Measurements from ENCODE around the gene HDDC2. TPM values are rescaled to one million over a fixed set of nuclear protein-coding genes. Genes with fewer than 3 reads are reported as not detected.

HDDC2 gene
- total RNA-seq, 1 experiment from 2014 or later, result 55.2 TPM

- TF ChIP-seq EZH2 (IDR thresholded peaks at IDR 0.05; ENCODE audit: low read depth) (no peak), CTCF (conservative IDR thresholded peaks at IDR 0.05) (no peak)
- H3K4me1 ChIP-seq (replicated peaks; ENCODE audit: insufficient read depth), result 0 out of 2 replicates have a peak, but pooled peaks cover under 1% of the 10 kb centered on the region
- H3K27me3 ChIP-seq (ENCODE audit: insufficient read depth, low read depth), result no peaks in the 10 kb centered on the region
- H2AFZ ChIP-seq, result no peak overlapping the region
- ChIA-PET CTCF (no interaction called here), POLR2A (ENCODE audit: unreplicated experiment) (no interaction called here)
- H3K9me2 ChIP-seq (ENCODE audit: insufficient read depth), result no peaks in the 10 kb centered on the region
- BruUV-seq (replicated peaks), result no TSS peak
- H4K20me1 ChIP-seq (ENCODE audit: insufficient read depth), result no peaks in the 10 kb centered on the region
- no peak for DNase-seq
- no peaks in the 10 kb centered on the region for H3K9me3 ChIP-seq (ENCODE audit: insufficient read depth, low read depth)
- peaks cover 12% of the 10 kb centered on the region; the same call in 1 of the 2 replicates for H3K79me2 ChIP-seq (ENCODE audit: low read depth)
- 0 out of 2 replicates have a peak, but pooled peaks cover under 1% of the 10 kb centered on the region for H3F3A ChIP-seq (ENCODE audit: insufficient read depth, low read depth)
- no peak overlapping the region for H3K27ac ChIP-seq
- intact Hi-C loops (cut with micrococcal nuclease; ENCODE audit: unreplicated experiment), result no loop called here
- H3K4me2 ChIP-seq, result no peak overlapping the region
- H3K36me3 ChIP-seq (ENCODE audit: low read depth), result peaks cover 33% of the 10 kb centered on the region
- H3K4me3 ChIP-seq, result no peak overlapping the region
These were observed 21.8 kb downstream of the HDDC2 start for GRCh38 chr6:125279961-125280360.

DNA sequence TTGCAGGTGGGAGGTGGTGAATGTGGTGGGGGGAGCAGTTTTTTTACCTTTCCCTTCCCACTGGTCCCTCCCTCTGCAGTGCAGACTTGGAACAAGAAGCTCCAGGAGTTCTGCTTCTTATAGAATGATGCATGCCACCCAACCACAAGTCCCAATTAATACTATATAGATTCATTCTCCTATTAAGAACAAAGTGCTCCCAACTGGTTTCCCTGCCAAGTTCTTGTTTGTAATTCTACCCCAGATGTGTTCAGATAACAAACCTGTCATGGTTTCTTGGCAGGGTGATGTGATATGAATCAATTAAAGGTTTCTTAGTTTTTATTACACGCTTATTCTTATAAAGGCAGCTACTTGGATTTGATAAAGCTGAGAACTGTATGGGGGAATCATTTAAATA lies 23.9 kb downstream of the HDDC2 start:
- BruUV-seq (replicated peaks), result no TSS peak
- POLR2A ChIA-PET (ENCODE audit: unreplicated experiment), result interaction anchor here (0.6 kb wide), 1 partner anchor 1754 kb away, joined by 9 read pairs; no protein-coding TSS in a partner anchor

GRCh38 chr6:125275779-125276178 lies 26.0 kb downstream of the HDDC2 start:
- ChIA-PET CTCF (no interaction called here), POLR2A (ENCODE audit: unreplicated experiment) (no interaction called here)
- no TSS peak for BruUV-seq (replicated peaks)
- DNase-seq, result no peak
- Histone ChIP-seq H3K9me3 (ENCODE audit: insufficient read depth, low read depth) (no peaks in the 10 kb centered on the region), H3K4me2 (no peak overlapping the region), H3K27ac (no peak overlapping the region), H3K4me1 (replicated peaks; ENCODE audit: insufficient read depth) (peaks cover 20% of the 10 kb centered on the region), H3F3A (ENCODE audit: insufficient read depth, low read depth) (peaks cover 11% of the 10 kb centered on the region; the same call in 1 of the 2 replicates), H3K27me3 (ENCODE audit: insufficient read depth, low read depth) (no peaks in the 10 kb centered on the region), H3K4me3 (no peak overlapping the region), H2AFZ (no peak overlapping the region), H3K9me2 (ENCODE audit: insufficient read depth) (no peaks in the 10 kb centered on the region), H3K79me2 (ENCODE audit: low read depth) (0 out of 2 replicates have a peak, but pooled peaks cover 3% of the 10 kb centered on the region), H3K36me3 (ENCODE audit: low read depth) (peaks cover 10% of the 10 kb centered on the region), H4K20me1 (ENCODE audit: insufficient read depth) (no peaks in the 10 kb centered on the region)
- TF ChIP-seq EZH2 (IDR thresholded peaks at IDR 0.05; ENCODE audit: low read depth) (no peak), CTCF (conservative IDR thresholded peaks at IDR 0.05) (no peak)
- intact Hi-C loops (cut with micrococcal nuclease; ENCODE audit: unreplicated experiment), result loop anchor here (2.0 kb wide), 1 partner anchor 83 kb away; no protein-coding TSS in a partner anchor

More for the DNA sequence above, 23.9 kb downstream of the HDDC2 start:
- Histone ChIP-seq H3K4me3 (no peak overlapping the region), H3F3A (ENCODE audit: insufficient read depth, low read depth) (peaks cover 11% of the 10 kb centered on the region; the same call in 1 of the 2 replicates), H3K4me1 (replicated peaks; ENCODE audit: insufficient read depth) (peaks cover 20% of the 10 kb centered on the region), H3K79me2 (ENCODE audit: low read depth) (0 out of 2 replicates have a peak, but pooled peaks cover 5% of the 10 kb centered on the region), H4K20me1 (ENCODE audit: insufficient read depth) (no peaks in the 10 kb centered on the region), H3K36me3 (ENCODE audit: low read depth) (peaks cover 24% of the 10 kb centered on the region), H3K27me3 (ENCODE audit: insufficient read depth, low read depth) (no peaks in the 10 kb centered on the region), H3K27ac (no peak overlapping the region), H2AFZ (no peak overlapping the region), H3K9me2 (ENCODE audit: insufficient read depth) (no peaks in the 10 kb centered on the region), H3K9me3 (ENCODE audit: insufficient read depth, low read depth) (no peaks in the 10 kb centered on the region), H3K4me2 (no peak overlapping the region)
- intact Hi-C loops (cut with micrococcal nuclease; ENCODE audit: unreplicated experiment), result no loop called here
- CTCF ChIA-PET, result no interaction called here
- TF ChIP-seq EZH2 (IDR thresholded peaks at IDR 0.05; ENCODE audit: low read depth) (no peak), CTCF (conservative IDR thresholded peaks at IDR 0.05) (no peak)
- DNase-seq, result no peak

Data from PC-9 (cell line).